NCI-H187 (cell line): ENCODE data around the gene CRYGS.

ENCODE experiments used
- DNase-seq, 2 experiments: peaks; one replicate each; lab custom pipeline; 2025; lab: John Stamatoyannopoulos, UW

CRYGS gene

DNA sequence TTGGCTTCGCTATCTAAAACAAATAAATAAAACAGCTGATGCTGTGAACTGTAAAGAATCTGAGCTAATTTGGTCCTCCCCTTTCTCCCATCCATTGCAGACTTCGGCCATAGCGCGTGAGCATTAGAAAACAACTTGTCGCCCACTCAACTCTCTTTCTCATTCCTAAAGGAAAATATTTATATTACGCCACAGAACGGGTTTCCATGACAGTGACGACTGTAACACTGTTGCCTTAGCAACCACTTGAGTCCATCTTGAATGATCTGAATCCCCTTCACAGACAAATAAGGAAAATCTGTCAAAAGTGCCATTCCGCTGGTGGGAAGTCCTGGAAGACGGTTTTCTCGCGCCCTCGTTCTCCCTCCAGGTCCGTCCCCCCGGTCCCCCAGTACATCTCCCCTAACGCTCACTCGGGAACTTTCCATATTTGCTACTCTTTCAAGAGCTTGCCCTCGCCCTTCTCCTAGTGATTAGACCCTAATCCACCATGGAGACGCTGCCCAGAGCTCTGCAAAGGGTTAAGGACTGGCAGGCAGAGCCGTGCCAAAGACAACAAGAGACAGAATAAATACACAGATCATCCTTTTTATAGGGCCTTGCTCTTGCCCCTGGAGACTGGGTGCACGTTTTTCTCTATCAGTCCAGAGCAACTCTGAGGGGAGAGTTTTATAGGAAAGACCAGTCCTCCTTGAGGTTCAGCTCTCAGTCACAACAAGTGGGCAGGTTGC lies 50.5 kb downstream of the CRYGS start:
- no peak for DNase-seq

DNA sequence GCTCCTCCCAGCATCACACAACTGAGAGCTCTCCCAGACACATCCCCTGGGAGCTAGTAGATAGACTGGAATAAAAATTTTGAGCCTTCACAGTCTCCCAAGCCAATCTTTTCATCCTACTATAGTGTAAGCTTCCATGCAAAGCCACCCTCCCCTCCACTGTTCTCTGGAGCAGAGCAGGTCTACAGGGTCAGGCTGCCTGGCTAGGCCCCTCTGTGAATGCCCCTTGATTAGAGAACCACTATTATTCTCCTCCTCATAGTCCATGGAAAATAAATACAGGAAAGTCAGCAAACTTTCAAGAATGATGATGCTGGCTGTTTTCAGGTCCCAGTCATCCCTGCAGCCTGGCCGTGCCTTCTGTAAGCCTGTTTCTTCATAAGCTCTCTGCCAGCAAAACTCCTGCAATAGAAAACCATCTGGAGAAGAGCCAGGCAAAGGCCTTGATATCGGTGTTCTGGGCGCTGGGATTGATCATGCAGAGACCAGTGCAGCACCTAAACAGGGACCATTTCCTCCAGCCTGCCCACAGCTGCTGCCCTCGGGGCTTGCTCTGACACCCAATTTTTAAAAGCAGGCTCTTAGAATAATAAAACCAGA lies 51.7 kb downstream of the CRYGS start:
- no peak for DNase-seq

DNA sequence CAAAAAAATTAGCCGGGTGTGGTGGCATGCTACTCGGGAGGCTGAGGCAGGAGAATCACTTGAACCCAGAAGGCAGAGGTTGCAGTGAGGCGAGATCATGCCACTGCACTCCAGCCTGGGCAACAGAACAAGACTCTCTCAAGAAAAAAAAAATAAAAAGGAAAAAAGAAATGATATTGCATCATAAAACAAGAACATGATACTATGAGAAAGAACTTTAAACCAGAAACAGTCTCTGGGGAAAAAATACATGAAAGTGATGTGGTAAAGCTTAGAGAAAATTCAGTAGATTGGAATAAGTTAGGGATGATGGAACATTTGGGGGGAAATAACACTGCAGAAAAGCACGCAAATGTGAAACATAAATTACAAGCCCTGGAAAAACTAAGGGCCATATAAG lies 54.7 kb downstream of the CRYGS start:
- DNase-seq: no peak
